ENCODE results near the gene CDK10.

Gene CDK10

DNA sequence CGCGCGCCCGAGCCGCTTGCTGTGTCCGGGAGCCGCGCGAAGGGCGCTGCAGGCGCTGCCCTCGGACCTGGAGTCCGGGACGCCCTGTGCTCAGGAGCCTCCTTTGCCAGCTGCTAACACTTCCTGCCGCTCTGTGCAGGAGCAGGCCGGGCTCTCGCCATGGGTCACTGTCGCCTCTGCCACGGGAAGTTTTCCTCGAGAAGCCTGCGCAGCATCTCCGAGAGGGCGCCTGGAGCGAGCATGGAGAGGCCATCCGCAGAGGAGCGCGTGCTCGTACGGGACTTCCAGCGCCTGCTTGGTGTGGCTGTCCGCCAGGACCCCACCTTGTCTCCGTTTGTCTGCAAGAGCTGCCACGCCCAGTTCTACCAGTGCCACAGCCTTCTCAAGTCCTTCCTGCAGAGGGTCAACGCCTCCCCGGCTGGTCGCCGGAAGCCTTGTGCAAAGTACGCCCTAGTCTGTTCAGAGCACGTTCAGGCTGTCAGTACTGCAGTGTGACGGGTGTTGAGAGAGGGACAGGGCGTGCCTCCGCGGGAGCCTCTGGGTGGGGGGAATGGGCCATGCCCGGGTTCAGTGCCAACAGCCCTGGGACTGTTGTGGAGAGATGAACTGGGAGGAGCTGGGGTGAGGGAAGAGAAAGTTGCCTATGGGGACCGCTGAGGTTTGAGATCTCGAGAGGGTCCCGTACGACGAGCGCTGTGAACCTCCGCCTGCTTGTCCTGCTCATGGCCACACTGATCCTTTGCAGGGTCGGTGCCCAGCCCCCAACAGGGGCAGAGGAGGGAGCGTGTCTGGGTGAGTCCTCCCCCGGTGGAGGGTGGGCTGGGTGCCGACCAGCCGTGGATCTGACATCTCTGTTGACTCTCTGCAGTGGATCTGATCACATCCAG lies 36.1 kb downstream of the CDK10 start:
- peak; percentile 54; the same call in 1 of the 2 replicates for TF ChIP-seq NFIC (IDR thresholded peaks at IDR 0.05)
- TF ChIP-seq EGR1 (IDR thresholded peaks at IDR 0.05) = no peak
- TF ChIP-seq CREB1 (IDR thresholded peaks at IDR 0.05; ENCODE audit: low read depth) = 0 out of 2 replicates have a peak, but pooled peaks have one; percentile 5
- TF ChIP-seq, protein P1, sequence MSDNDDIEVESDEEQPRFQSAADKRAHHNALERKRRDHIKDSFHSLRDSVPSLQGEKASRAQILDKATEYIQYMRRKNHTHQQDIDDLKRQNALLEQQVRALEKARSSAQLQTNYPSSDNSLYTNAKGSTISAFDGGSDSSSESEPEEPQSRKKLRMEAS (IDR thresholded peaks at IDR 0.05) = peak; percentile 58; the same call in 1 of the 2 replicates
- peak; percentile 41; the same call in 1 of the 2 replicates for TF ChIP-seq TAF1 (IDR thresholded peaks at IDR 0.05; ENCODE audit: low read depth)

- TF ChIP-seq NFIC (IDR thresholded peaks at IDR 0.05) (peak; percentile 48; the same call in 1 of the 2 replicates), ZBTB7A (IDR thresholded peaks at IDR 0.05; ENCODE audit: low read depth) (no peak), TAF1 (IDR thresholded peaks at IDR 0.05; ENCODE audit: low read depth) (no peak), EGR1 (IDR thresholded peaks at IDR 0.05) (no peak), EP300 (IDR thresholded peaks at IDR 0.05; ENCODE audit: borderline replicate concordance) (no peak)
Observed at GRCh38 chr16:89723279-89724250, 37.1 kb downstream of the CDK10 start.

DNA sequence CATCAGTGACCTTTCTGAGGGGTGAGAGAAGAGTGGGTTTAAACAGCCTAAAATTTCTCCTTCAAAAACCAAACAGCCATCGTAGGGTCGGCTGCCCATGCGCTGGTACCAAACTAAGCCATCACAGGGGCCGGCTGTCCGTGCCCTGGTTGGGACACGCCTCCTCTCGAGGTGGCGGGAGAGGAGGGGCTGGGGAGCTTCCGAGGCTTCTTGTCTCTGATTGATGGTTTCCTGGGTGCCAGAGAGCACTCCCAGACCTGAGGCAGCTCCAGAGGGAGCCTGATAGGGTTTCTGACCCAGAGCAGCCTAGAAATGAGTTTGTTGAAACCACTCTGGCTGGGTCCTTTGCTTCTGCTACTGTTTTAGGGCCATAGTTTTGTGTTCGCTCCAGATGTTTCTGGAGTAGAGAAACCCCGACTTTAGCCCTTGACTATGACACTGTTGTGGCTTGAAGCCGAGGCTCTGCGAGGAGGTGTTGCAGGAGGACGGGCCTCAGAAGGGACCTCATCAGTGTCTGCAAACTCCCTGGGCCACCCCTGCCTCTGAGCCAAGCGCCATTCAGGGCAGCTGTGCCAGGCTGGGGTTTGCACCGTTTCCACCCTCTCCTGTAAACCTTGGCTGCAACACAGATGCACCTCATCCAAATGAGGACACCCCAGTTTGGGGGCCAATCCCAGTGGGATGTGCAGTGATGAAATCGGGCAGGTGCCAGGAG lies 41.1 kb downstream of the CDK10 start:
- TF ChIP-seq TCF12 (IDR thresholded peaks at IDR 0.05; ENCODE audit: low read depth) = no peak
- no peak for TF ChIP-seq REST (IDR thresholded peaks at IDR 0.05; ENCODE audit: low read depth)
- TF ChIP-seq CEBPB (IDR thresholded peaks at IDR 0.05) = no peak
- no peak for TF ChIP-seq EGR1 (IDR thresholded peaks at IDR 0.05)
- TF ChIP-seq FOXM1 (IDR thresholded peaks at IDR 0.05; ENCODE audit: borderline replicate concordance, low read depth) = no peak
- no peak for TF ChIP-seq YY1 (IDR thresholded peaks at IDR 0.05; ENCODE audit: low read depth)
- TF ChIP-seq USF1 (IDR thresholded peaks at IDR 0.05) = no peak
- no peak for TF ChIP-seq TEAD4 (IDR thresholded peaks at IDR 0.05)
- TF ChIP-seq RAD21 (IDR thresholded peaks at IDR 0.05; ENCODE audit: low read depth) = no peak

DNA sequence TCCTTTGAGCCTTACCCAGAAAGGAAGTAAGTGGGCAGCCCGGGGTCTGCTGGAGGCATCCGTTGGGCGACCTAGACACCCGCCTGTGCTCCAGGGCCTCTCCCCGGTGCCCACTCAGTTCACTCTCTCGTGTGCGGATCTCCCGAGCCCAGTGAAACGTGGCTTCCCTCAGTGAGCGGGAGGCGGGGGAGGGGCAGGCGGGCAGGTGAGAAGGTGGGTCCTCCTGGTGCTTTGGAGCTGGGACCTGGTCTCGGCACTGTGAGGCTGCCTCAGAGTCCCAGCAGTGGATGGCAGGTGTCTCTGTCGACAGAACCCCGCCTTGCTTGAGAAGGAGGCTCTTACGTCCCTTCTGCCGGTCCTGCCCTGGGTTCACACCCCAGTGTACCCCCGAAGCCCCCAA lies 42.8 kb downstream of the CDK10 start:
- TF ChIP-seq CEBPB (IDR thresholded peaks at IDR 0.05) (no peak), EGR1 (IDR thresholded peaks at IDR 0.05) (no peak), RAD21 (IDR thresholded peaks at IDR 0.05; ENCODE audit: low read depth) (no peak), EP300 (IDR thresholded peaks at IDR 0.05; ENCODE audit: borderline replicate concordance) (no peak), REST (IDR thresholded peaks at IDR 0.05; ENCODE audit: low read depth) (no peak), YY1 (IDR thresholded peaks at IDR 0.05; ENCODE audit: low read depth) (no peak), NFIC (IDR thresholded peaks at IDR 0.05) (no peak), CREB1 (IDR thresholded peaks at IDR 0.05; ENCODE audit: low read depth) (no peak), TEAD4 (IDR thresholded peaks at IDR 0.05) (no peak), FOXM1 (IDR thresholded peaks at IDR 0.05; ENCODE audit: borderline replicate concordance, low read depth) (no peak), USF1 (IDR thresholded peaks at IDR 0.05) (no peak), TCF12 (IDR thresholded peaks at IDR 0.05; ENCODE audit: low read depth) (no peak), ZBTB7A (IDR thresholded peaks at IDR 0.05; ENCODE audit: low read depth) (no peak), TAF1 (IDR thresholded peaks at IDR 0.05; ENCODE audit: low read depth) (no peak)
- TF ChIP-seq, protein P1 (IDR thresholded peaks at IDR 0.05) = no peak

Measured in Ishikawa (cell line).